HEK293 (cell line): ENCODE results near the gene RAB5IF.
A peak's percentile ranks its signal among the peaks of the same experiment; 100 is the strongest.

Source experiments
- FEZF1 ChIP-seq: fragments of 450-650 bp; formaldehyde crosslinking; IDR thresholded peaks from 2 replicates; pipeline ENCODE4 v1.5.1; 2016; ENCODE audit warnings: missing biosample characterization, missing genetic modification characterization
- PRDM1 ChIP-seq: fragments of 450-650 bp; formaldehyde crosslinking; IDR thresholded peaks from 2 replicates; pipeline ENCODE4; 2016; ENCODE audit warnings: missing biosample characterization, missing genetic modification characterization
- PRDM10 ChIP-seq: fragments of 450-650 bp; formaldehyde crosslinking; IDR thresholded peaks from 2 replicates; pipeline ENCODE4 v1.5.1; 2016; ENCODE audit warnings: missing biosample characterization, missing genetic modification characterization
- SP3 ChIP-seq: fragments of 450-650 bp; formaldehyde crosslinking; IDR thresholded peaks from 2 replicates; pipeline ENCODE4 v1.5.1; 2016; ENCODE audit warnings: missing biosample characterization, missing genetic modification characterization
- ZBTB20 ChIP-seq: fragments of 450-650 bp; formaldehyde crosslinking; IDR thresholded peaks from 2 replicates; pipeline ENCODE4 v1.5.1; 2016; ENCODE audit warnings: missing biosample characterization, missing genetic modification characterization
- ZBTB7A ChIP-seq: fragments of 450-650 bp; formaldehyde crosslinking; IDR thresholded peaks from 2 replicates; pipeline ENCODE4 v1.5.1; 2016; ENCODE audit warnings: low read depth, missing biosample characterization, missing genetic modification characterization
- ZNF2 ChIP-seq: fragments of 450-650 bp; formaldehyde crosslinking; IDR thresholded peaks from 2 replicates; pipeline ENCODE4 v1.5.1; 2016; ENCODE audit warnings: missing biosample characterization, missing genetic modification characterization
- ZNF214 ChIP-seq: fragments of 450-650 bp; formaldehyde crosslinking; IDR thresholded peaks from 2 replicates; pipeline ENCODE4 v1.5.1; 2017; ENCODE audit warnings: missing biosample characterization, mild to moderate bottlenecking, missing genetic modification characterization, borderline replicate concordance
- ZNF23 ChIP-seq: fragments of 450-650 bp; formaldehyde crosslinking; IDR thresholded peaks from 2 replicates; pipeline ENCODE4 v1.5.1; 2016; ENCODE audit warnings: missing biosample characterization, missing genetic modification characterization, borderline replicate concordance
- ZNF274 ChIP-seq, 2 experiments: fragments of 200-500 bp in 1 of 2; fragments of 450-650 bp in 1 of 2; sonication (Bioruptor generic) in 1 of 2; formaldehyde crosslinking in 1 of 2; IDR thresholded peaks; 2 replicates each; pipeline versions ENCODE4 v1.5.1 to v1.6.1; 2014 to 2016; ENCODE audit warnings: borderline replicate concordance in 1 of 2, inconsistent platforms in 1 of 2, low read length in 1 of 2, missing biosample characterization in 1 of 2, missing genetic modification characterization in 1 of 2
- ZNF341 ChIP-seq: fragments of 450-650 bp; formaldehyde crosslinking; IDR thresholded peaks from 2 replicates; pipeline ENCODE4; 2016; ENCODE audit warnings: low read depth, missing biosample characterization, missing genetic modification characterization
- ZNF394 ChIP-seq: fragments of 450-650 bp; formaldehyde crosslinking; IDR thresholded peaks from 2 replicates; pipeline ENCODE4 v1.5.1; 2016; ENCODE audit warnings: missing biosample characterization, missing genetic modification characterization, mild to moderate bottlenecking, moderate library complexity, borderline replicate concordance
- ZNF529 ChIP-seq: fragments of 450-650 bp; formaldehyde crosslinking; IDR thresholded peaks from 2 replicates; pipeline ENCODE4 v1.5.1; 2017; ENCODE audit warnings: missing genetic modification characterization, missing biosample characterization; ENCODE audit not compliant: insufficient replicate concordance
- ZNF530 ChIP-seq: fragments of 450-650 bp; formaldehyde crosslinking; IDR thresholded peaks from 2 replicates; pipeline ENCODE4 v1.5.1; 2016; ENCODE audit warnings: low read depth, missing biosample characterization, missing genetic modification characterization
- ZNF624 ChIP-seq: fragments of 450-650 bp; formaldehyde crosslinking; IDR thresholded peaks from 2 replicates; pipeline ENCODE4 v1.5.1; 2017; ENCODE audit warnings: missing biosample characterization, missing genetic modification characterization
- ZNF664 ChIP-seq: fragments of 450-650 bp; formaldehyde crosslinking; IDR thresholded peaks from 2 replicates; pipeline ENCODE4 v1.5.1; 2016; ENCODE audit warnings: missing biosample characterization, missing genetic modification characterization
- ZNF747 ChIP-seq: fragments of 450-650 bp; formaldehyde crosslinking; IDR thresholded peaks from 2 replicates; pipeline ENCODE4 v1.5.1; 2016; ENCODE audit warnings: missing biosample characterization, missing genetic modification characterization
- ZSCAN16 ChIP-seq: fragments of 450-650 bp; formaldehyde crosslinking; IDR thresholded peaks from 2 replicates; pipeline ENCODE4 v1.5.1; 2016; ENCODE audit warnings: missing biosample characterization, missing genetic modification characterization
- ZSCAN23 ChIP-seq: fragments of 450-650 bp; formaldehyde crosslinking; IDR thresholded peaks from 2 replicates; pipeline ENCODE4 v1.5.1; 2016; ENCODE audit warnings: missing biosample characterization, missing genetic modification characterization
- ZSCAN30 ChIP-seq: fragments of 450-650 bp; IDR thresholded peaks from 2 replicates; pipeline ENCODE4 v1.5.1; 2018; ENCODE audit warnings: missing biosample characterization, mild to moderate bottlenecking, missing genetic modification characterization, moderate library complexity
- ZXDB ChIP-seq: fragments of 450-650 bp; formaldehyde crosslinking; IDR thresholded peaks from 2 replicates; pipeline ENCODE4 v1.5.1; 2016; ENCODE audit warnings: missing biosample characterization, missing genetic modification characterization
- TF ChIP-seq, protein P1 (sequence below): fragments of 450-650 bp; formaldehyde crosslinking; IDR thresholded peaks from 2 replicates; pipeline ENCODE4 v1.5.1; 2016; ENCODE audit warnings: missing biosample characterization, missing genetic modification characterization
- TF ChIP-seq, protein P2 (sequence below): fragments of 450-650 bp; formaldehyde crosslinking; IDR thresholded peaks from 2 replicates; pipeline ENCODE4 v1.5.1; 2016; ENCODE audit warnings: missing biosample characterization, missing genetic modification characterization
- TF ChIP-seq, protein P3 (sequence below): fragments of 450-650 bp; formaldehyde crosslinking; IDR thresholded peaks from 2 replicates; pipeline ENCODE4 v1.5.1; 2016; ENCODE audit warnings: missing biosample characterization, missing genetic modification characterization
- TF ChIP-seq, protein P4 (sequence below): fragments of 450-650 bp; formaldehyde crosslinking; IDR thresholded peaks from 2 replicates; pipeline ENCODE4 v1.5.1; 2016; ENCODE audit warnings: missing biosample characterization, missing genetic modification characterization
- TF ChIP-seq, protein P5 (sequence below): fragments of 450-650 bp; formaldehyde crosslinking; IDR thresholded peaks from 2 replicates; pipeline ENCODE4 v1.5.0; 2017; ENCODE audit warnings: missing biosample characterization, missing genetic modification characterization, borderline replicate concordance

Gene RAB5IF

GRCh38 chr20:36605399-36606157 lies at the start of gene RAB5IF (continued):
- TF ChIP-seq, protein P1, sequence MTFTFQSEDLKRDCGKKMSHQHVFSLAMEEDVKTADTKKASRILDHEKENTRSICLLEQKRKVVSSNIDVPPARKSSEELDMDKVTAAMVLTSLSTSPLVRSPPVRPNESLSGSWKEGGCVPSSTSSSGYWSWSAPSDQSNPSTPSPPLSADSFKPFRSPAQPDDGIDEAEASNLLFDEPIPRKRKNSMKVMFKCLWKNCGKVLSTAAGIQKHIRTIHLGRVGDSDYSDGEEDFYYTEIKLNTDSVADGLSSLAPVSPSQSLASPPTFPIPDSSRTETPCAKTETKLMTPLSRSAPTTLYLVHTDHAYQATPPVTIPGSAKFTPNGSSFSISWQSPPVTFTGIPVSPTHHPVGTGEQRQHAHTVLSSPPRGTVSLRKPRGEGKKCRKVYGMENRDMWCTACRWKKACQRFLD (tag by site-specific recombination) = no peak
- TF ChIP-seq ZNF664 (tag by site-specific recombination) (no peak), PRDM10 (tag by site-specific recombination) (peak; percentile 63), FEZF1 (no peak), PRDM1 (tag by site-specific recombination) (peak; percentile 40; the same call in 1 of the 2 replicates), ZNF624 (tag by site-specific recombination) (no peak), ZSCAN23 (tag by site-specific recombination) (0 out of 2 replicates have a peak, but pooled peaks have one; percentile 33), ZNF341 (tag by site-specific recombination) (peak; percentile 84), ZNF394 (tag by site-specific recombination) (peak; percentile 67; the same call in 1 of the 2 replicates), ZBTB7A (tag by site-specific recombination) (no peak), SP3 (tag by site-specific recombination) (peak; percentile 85), ZNF274 (IDR thresholded peaks at IDR 0.05; ENCODE audit: low read length) (no peak), ZNF274 (tag by site-specific recombination; IDR thresholded peaks at IDR 0.05; ENCODE audit: borderline replicate concordance) (no peak), ZBTB20 (tag by site-specific recombination) (peak; percentile 11; the same call in 1 of the 2 replicates), ZNF2 (tag by site-specific recombination) (peak; percentile 76), ZSCAN30 (tag by site-specific recombination) (peak; percentile 62), ZNF23 (no peak), ZNF214 (tag by site-specific recombination) (no peak), ZNF529 (tag by site-specific recombination) (no peak), ZXDB (tag by site-specific recombination) (peak; percentile 63), ZNF530 (tag by site-specific recombination) (no peak), ZSCAN16 (tag by site-specific recombination) (no peak), ZNF747 (tag by site-specific recombination) (no peak)
- TF ChIP-seq, protein P2, sequence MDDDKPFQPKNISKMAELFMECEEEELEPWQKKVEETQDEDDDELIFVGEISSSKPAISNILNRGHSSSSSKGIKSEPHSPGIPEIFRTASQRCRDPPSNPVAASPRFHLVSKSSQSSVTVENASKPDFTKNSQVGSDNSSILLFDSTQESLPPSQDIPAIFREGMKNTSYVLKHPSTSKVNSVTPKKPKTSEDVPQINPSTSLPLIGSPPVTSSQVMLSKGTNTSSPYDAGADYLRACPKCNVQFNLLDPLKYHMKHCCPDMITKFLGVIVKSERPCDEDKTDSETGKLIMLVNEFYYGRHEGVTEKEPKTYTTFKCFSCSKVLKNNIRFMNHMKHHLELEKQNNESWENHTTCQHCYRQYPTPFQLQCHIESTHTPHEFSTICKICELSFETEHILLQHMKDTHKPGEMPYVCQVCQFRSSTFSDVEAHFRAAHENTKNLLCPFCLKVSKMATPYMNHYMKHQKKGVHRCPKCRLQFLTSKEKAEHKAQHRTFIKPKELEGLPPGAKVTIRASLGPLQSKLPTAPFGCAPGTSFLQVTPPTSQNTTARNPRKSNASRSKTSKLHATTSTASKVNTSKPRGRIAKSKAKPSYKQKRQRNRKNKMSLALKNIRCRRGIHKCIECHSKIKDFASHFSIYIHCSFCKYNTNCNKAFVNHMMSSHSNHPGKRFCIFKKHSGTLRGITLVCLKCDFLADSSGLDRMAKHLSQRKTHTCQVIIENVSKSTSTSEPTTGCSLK (tag by site-specific recombination) = no peak
- TF ChIP-seq, protein P3, sequence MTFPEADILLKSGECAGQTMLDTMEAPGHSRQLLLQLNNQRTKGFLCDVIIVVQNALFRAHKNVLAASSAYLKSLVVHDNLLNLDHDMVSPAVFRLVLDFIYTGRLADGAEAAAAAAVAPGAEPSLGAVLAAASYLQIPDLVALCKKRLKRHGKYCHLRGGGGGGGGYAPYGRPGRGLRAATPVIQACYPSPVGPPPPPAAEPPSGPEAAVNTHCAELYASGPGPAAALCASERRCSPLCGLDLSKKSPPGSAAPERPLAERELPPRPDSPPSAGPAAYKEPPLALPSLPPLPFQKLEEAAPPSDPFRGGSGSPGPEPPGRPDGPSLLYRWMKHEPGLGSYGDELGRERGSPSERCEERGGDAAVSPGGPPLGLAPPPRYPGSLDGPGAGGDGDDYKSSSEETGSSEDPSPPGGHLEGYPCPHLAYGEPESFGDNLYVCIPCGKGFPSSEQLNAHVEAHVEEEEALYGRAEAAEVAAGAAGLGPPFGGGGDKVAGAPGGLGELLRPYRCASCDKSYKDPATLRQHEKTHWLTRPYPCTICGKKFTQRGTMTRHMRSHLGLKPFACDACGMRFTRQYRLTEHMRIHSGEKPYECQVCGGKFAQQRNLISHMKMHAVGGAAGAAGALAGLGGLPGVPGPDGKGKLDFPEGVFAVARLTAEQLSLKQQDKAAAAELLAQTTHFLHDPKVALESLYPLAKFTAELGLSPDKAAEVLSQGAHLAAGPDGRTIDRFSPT (tag by site-specific recombination) = peak; percentile 20; the same call in 1 of the 2 replicates
- TF ChIP-seq, protein P4, sequence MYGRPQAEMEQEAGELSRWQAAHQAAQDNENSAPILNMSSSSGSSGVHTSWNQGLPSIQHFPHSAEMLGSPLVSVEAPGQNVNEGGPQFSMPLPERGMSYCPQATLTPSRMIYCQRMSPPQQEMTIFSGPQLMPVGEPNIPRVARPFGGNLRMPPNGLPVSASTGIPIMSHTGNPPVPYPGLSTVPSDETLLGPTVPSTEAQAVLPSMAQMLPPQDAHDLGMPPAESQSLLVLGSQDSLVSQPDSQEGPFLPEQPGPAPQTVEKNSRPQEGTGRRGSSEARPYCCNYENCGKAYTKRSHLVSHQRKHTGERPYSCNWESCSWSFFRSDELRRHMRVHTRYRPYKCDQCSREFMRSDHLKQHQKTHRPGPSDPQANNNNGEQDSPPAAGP (tag by site-specific recombination) = peak; percentile 96
- TF ChIP-seq, protein P5, sequence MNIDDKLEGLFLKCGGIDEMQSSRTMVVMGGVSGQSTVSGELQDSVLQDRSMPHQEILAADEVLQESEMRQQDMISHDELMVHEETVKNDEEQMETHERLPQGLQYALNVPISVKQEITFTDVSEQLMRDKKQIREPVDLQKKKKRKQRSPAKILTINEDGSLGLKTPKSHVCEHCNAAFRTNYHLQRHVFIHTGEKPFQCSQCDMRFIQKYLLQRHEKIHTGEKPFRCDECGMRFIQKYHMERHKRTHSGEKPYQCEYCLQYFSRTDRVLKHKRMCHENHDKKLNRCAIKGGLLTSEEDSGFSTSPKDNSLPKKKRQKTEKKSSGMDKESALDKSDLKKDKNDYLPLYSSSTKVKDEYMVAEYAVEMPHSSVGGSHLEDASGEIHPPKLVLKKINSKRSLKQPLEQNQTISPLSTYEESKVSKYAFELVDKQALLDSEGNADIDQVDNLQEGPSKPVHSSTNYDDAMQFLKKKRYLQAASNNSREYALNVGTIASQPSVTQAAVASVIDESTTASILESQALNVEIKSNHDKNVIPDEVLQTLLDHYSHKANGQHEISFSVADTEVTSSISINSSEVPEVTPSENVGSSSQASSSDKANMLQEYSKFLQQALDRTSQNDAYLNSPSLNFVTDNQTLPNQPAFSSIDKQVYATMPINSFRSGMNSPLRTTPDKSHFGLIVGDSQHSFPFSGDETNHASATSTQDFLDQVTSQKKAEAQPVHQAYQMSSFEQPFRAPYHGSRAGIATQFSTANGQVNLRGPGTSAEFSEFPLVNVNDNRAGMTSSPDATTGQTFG (tag by site-specific recombination) = no peak
